ENCODE measurements around the gene KCNN4.

The KCNN4 gene

DNA sequence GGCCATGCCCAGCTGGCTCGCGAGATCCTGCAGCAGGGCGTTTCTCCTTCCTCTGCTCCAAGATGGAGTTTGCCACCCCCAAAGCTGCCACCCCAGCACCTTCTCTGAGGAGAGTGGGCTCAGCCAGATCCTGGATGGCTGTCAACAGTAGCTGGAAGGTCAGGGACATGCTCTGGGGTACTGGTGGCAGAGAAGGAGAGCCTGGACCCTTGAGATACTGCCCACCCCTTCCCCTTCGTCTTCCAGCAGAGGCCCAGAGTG is 53.2 kb downstream of the KCNN4 start:
- TF ChIP-seq EZH2phosphoT487 (IDR thresholded peaks at IDR 0.05; ENCODE audit: borderline replicate concordance): no peak
- TF ChIP-seq CTCF (conservative IDR thresholded peaks at IDR 0.05; ENCODE audit: low read length): no peak
- Histone ChIP-seq H2AFZ (ENCODE audit: low read length) (no peak overlapping the region), H3K4me1 (ENCODE audit: insufficient read depth, low read length, poor library complexity, severe bottlenecking) (no peaks in the 10 kb centered on the region), H3F3A (ENCODE audit: low read depth) (no peaks in the 10 kb centered on the region), H3K4me2 (ENCODE audit: low read depth, low read length, poor library complexity, severe bottlenecking) (no peak overlapping the region), H3K27me3 (ENCODE audit: insufficient read depth, low read length, poor library complexity, severe bottlenecking) (no peaks in the 10 kb centered on the region), H4K20me1 (ENCODE audit: insufficient read depth, low read length, poor library complexity, severe bottlenecking) (no peaks in the 10 kb centered on the region), H3K79me2 (ENCODE audit: insufficient read depth, low read length) (no peaks in the 10 kb centered on the region), H3K9me2 (replicated peaks; ENCODE audit: low read depth, low read length) (no peaks in the 10 kb centered on the region), H3K36me3 (ENCODE audit: insufficient read depth, low read length) (peaks cover 36% of the 10 kb centered on the region; the same call in 1 of the 2 replicates), H3K4me3 (ENCODE audit: low read length, poor library complexity, severe bottlenecking) (no peak overlapping the region), H3K9ac (ENCODE audit: low read depth, low read length, poor library complexity, severe bottlenecking) (no peak overlapping the region), H3K9me3 (ENCODE audit: insufficient read depth, low read depth, low read length) (no peaks in the 10 kb centered on the region)

GRCh38 chr19:43726736-43727592 is 53.8 kb downstream of the KCNN4 start:
- Histone ChIP-seq H3K4me1 (ENCODE audit: insufficient read depth, low read length, poor library complexity, severe bottlenecking) (no peaks in the 10 kb centered on the region), H2AFZ (ENCODE audit: low read length) (no peak overlapping the region)

GRCh38 chr19:43725468-43725867 is 55.3 kb downstream of the KCNN4 start:
- H3K4me3 ChIP-seq (ENCODE audit: low read length, poor library complexity, severe bottlenecking): no peak overlapping the region
- H3K27me3 ChIP-seq (ENCODE audit: insufficient read depth, low read length, poor library complexity, severe bottlenecking): no peaks in the 10 kb centered on the region
- no peaks in the 10 kb centered on the region for H3K9me2 ChIP-seq (replicated peaks; ENCODE audit: low read depth, low read length)
- H3K9me3 ChIP-seq (ENCODE audit: insufficient read depth, low read depth, low read length): no peaks in the 10 kb centered on the region
- H3K79me2 ChIP-seq (ENCODE audit: insufficient read depth, low read length): no peaks in the 10 kb centered on the region
- H2AFZ ChIP-seq (ENCODE audit: low read length): no peak overlapping the region
- H3F3A ChIP-seq (ENCODE audit: low read depth): no peaks in the 10 kb centered on the region
- H3K4me1 ChIP-seq (ENCODE audit: insufficient read depth, low read length, poor library complexity, severe bottlenecking): no peaks in the 10 kb centered on the region
- TF ChIP-seq CTCF (conservative IDR thresholded peaks at IDR 0.05; ENCODE audit: low read length) (no peak), EZH2phosphoT487 (IDR thresholded peaks at IDR 0.05; ENCODE audit: borderline replicate concordance) (no peak)
- H3K9ac ChIP-seq (ENCODE audit: low read depth, low read length, poor library complexity, severe bottlenecking): no peak overlapping the region
- peaks cover 17% of the 10 kb centered on the region; the same call in 1 of the 2 replicates for H3K36me3 ChIP-seq (ENCODE audit: insufficient read depth, low read length)
- H3K4me2 ChIP-seq (ENCODE audit: low read depth, low read length, poor library complexity, severe bottlenecking): no peak overlapping the region
- H4K20me1 ChIP-seq (ENCODE audit: insufficient read depth, low read length, poor library complexity, severe bottlenecking): no peaks in the 10 kb centered on the region

More at GRCh38 chr19:43726736-43727592, 53.8 kb downstream of the KCNN4 start:
- TF ChIP-seq CTCF (conservative IDR thresholded peaks at IDR 0.05; ENCODE audit: low read length) (no peak), EZH2phosphoT487 (IDR thresholded peaks at IDR 0.05; ENCODE audit: borderline replicate concordance) (no peak)
- Histone ChIP-seq H4K20me1 (ENCODE audit: insufficient read depth, low read length, poor library complexity, severe bottlenecking) (no peaks in the 10 kb centered on the region), H3K4me3 (ENCODE audit: low read length, poor library complexity, severe bottlenecking) (no peak overlapping the region), H3K9me3 (ENCODE audit: insufficient read depth, low read depth, low read length) (no peaks in the 10 kb centered on the region), H3K9me2 (replicated peaks; ENCODE audit: low read depth, low read length) (no peaks in the 10 kb centered on the region), H3K9ac (ENCODE audit: low read depth, low read length, poor library complexity, severe bottlenecking) (no peak overlapping the region), H3K4me2 (ENCODE audit: low read depth, low read length, poor library complexity, severe bottlenecking) (no peak overlapping the region), H3K79me2 (ENCODE audit: insufficient read depth, low read length) (no peaks in the 10 kb centered on the region), H3K27me3 (ENCODE audit: insufficient read depth, low read length, poor library complexity, severe bottlenecking) (no peaks in the 10 kb centered on the region), H3K36me3 (ENCODE audit: insufficient read depth, low read length) (peaks cover 30% of the 10 kb centered on the region; the same call in 1 of the 2 replicates), H3F3A (ENCODE audit: low read depth) (no peaks in the 10 kb centered on the region)

All from Loucy (cell line).